Heart left ventricle (tissue), 16 donors: ENCODE results near the gene DCAF10. TPM values are rescaled to one million over a fixed set of nuclear protein-coding genes. Genes with fewer than 3 reads are reported as not detected.
"Not testable (repeated sequence)": the region's sequence is repeated elsewhere in the genome, so short reads cannot be mapped to it uniquely, and the experiment has no call there.

Source experiments
- ATAC-seq, 4 donors: fragments of 200-7000 bp; cut with Tn5 transposase; one replicate each; pipeline ENCODE4 v1.9.1; 2020 to 2022; ENCODE audit warnings: moderate library complexity in 4 of 4, mild to moderate bottlenecking in 3 of 4, moderate number of reproducible peaks in 1 of 4
- DNase-seq, 5 donors: peaks; one replicate each; pipeline ENCODE4 v3.0.0-alpha.2; 2020
- H3K27ac ChIP-seq, 12 donors: fragments of 200-600 bp; sonication (generic) in 4 of 12; one replicate each; pipeline versions ENCODE4 v1.5.0 to v1.8.0; 2016 to 2022; ENCODE audit warnings: mild to moderate bottlenecking in 2 of 12
- H3K27me3 ChIP-seq, 9 donors: fragments of 200-600 bp; sonication (generic) in 2 of 9; one replicate each; pipeline versions ENCODE4 v1.5.1 to v1.8.0; 2016 to 2022; ENCODE audit warnings: mild to moderate bottlenecking in 3 of 9
- H3K36me3 ChIP-seq, 9 donors: fragments of 200-600 bp; sonication (generic) in 2 of 9; one replicate each; pipeline versions ENCODE4 v1.5.0 to v1.8.0; 2018 to 2022; ENCODE audit warnings: mild to moderate bottlenecking in 2 of 9
- H3K4me1 ChIP-seq, 12 donors: fragments of 200-600 bp; sonication (generic) in 4 of 12; one replicate each; pipeline versions ENCODE4 v1.5.0 to v1.8.0; 2016 to 2022; ENCODE audit warnings: mild to moderate bottlenecking in 3 of 12
- H3K4me3 ChIP-seq, 12 donors: fragments of 200-600 bp; sonication (generic) in 4 of 12; one replicate each; pipeline versions ENCODE4 v1.5.0 to v1.8.0; 2017 to 2022; ENCODE audit warnings: mild to moderate bottlenecking in 9 of 12, moderate library complexity in 4 of 12
- H3K9me3 ChIP-seq, 12 donors: fragments of 200-600 bp; sonication (generic) in 4 of 12; one replicate each; pipeline versions ENCODE4 v1.5.0 to v1.8.0; 2016 to 2022; ENCODE audit warnings: mild to moderate bottlenecking in 1 of 12
- CTCF ChIP-seq, 12 donors: fragments of 200-600 bp; sonication (generic) in 4 of 12; IDR thresholded peaks; one replicate each; pipeline versions ENCODE4 v1.5.0 to v1.8.0; 2018 to 2022; ENCODE audit warnings: antibody characterized with exemption in 12 of 12, mild to moderate bottlenecking in 5 of 12
- POLR2A ChIP-seq, 2 donors: fragments of 450-650 bp; IDR thresholded peaks; one replicate each; pipeline ENCODE4 v1.6.1; 2017; ENCODE audit warnings: antibody characterized with exemption in 2 of 2, mild to moderate bottlenecking in 2 of 2, moderate library complexity in 2 of 2
- WGBS, 4 donors: extraction: QIAGEN DNeasy Blood & Tissue Kit in 2 of 4; methylation state at CpG; one replicate each; pipeline versions ENCODE4 v1.1.5 to v1.1.7; 2013 to 2018; 5-methylcytosine and 5-hydroxymethylcytosine counted together
- intact Hi-C, 10 donors: fragments of 100-400 bp; cut with DNase I; formaldehyde crosslinking; loops; one replicate each; pipeline versions ENCODE4 v1.11.1 to v1.14.2; 2022
- polyA plus RNA-seq, 2 donors: library from polyadenylated mRNA; stranded (reverse); fragments of 200-250 nt; gene quantifications; one replicate each; pipeline ENCODE4 v1.2.3, GENCODE V29; 2013
- total RNA-seq, 9 donors: library from RNA; depleted of rRNA in 2 of 9; stranded (reverse); fragments of >200 nt in 2 of 9; fragmentation: NEBNext Ultra II Directional in 3 of 9; extraction: Animal tissue kit (Norgen Biotek cat#: 25700) in 3 of 9; gene quantifications; one replicate each; pipeline versions ENCODE4 v1.1.0 to v1.2.4, GENCODE V29; 2016 to 2023
- donor health status: ischemic (EF 13 %, LVEDD 7.1; RV severe dilation, severe dysfunction).
- donor health status: healthy with polysubstance abuse.
- donor health status: DM: no; HTN: yes; CAD: no.
- donor health status: DM: no; HTN: no; CAD: no.
- donor health status: ischemic (EF 25% LVEDD 6.9; RV normal size, moderate dysfunction).
- donor health status: ischemic (EF 25% LVEDD 5.7; RV mildly dilated, moderate dysfunction).
- donor health status: healthy.
- donor health status: DM: yes; HTN: yes; CAD: no.
- donor health status: ischemic (EF 35%, LVEDD 5.7; RV mildly dilated, moderate dysfunction).
- donor health status: nonischemic (EF 11% LVEDD 7.7; RV severe dilation, severe dysfunction).
- donor health status: DM: yes; HTN: yes; CAD: no.
- donor health status: PGD.
- donor health status: ischemic (EF 29% LVEDD 5.4; RV normal size, mild dysfunction).
- donor health status: nonischemic (EF 23%, LVEDD 6.1; RV moderate dilation, normal function).

Gene DCAF10
- total and polyA plus RNA-seq, 11 donors, result 5.0 to 24.3 (median 19.8) TPM

DNA sequence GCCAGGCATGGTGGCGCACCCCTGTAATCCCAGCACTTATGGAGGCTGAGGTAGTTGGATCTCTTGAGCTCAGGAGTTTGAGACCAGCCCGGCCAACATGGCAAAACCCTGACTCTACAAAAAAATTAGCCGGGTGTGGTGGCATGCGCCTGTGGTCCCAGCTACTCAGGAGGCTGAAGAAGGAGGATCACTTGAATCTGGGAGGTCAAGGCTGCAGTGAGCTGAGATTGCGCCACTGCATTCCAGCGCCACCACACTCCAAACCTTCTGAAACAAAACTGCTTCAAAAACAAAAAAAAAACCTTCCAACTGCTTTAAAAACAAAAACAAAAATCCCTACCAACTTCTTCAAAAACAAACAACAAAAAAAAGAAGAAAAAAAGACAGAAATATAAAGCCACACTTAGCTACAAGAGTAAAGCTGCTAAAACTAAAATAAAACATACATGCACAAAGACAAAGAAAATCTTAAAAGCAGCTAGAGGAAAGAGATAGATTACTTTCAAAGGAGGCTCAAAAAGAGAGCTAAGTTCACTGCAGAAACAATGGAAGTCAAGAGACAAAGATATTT, 11.4 kb downstream of the DCAF10 start:
- Histone ChIP-seq H3K4me3 (no peak overlapping the region), H3K9me3 (no peaks in the 10 kb centered on the region), H3K27me3 (no peaks in the 10 kb centered on the region), H3K4me1 (peaks cover 0 to 8% (median 0%) of the 10 kb centered on the region in 12 donors), H3K27ac (no peak overlapping the region), H3K36me3 (peaks cover 0 to 11% (median 5%) of the 10 kb centered on the region in 9 donors)
- DNase-seq (no peak), ATAC-seq (no peak)
- TF ChIP-seq POLR2A (IDR thresholded peaks at IDR 0.05) (no peak), CTCF (IDR thresholded peaks at IDR 0.05) (no peak)
- 96 to 100% (median 98%) methylated on average over 6 of the region's 6 CpGs for WGBS, 4 donors
- intact Hi-C loops, result no loop called here

DNA sequence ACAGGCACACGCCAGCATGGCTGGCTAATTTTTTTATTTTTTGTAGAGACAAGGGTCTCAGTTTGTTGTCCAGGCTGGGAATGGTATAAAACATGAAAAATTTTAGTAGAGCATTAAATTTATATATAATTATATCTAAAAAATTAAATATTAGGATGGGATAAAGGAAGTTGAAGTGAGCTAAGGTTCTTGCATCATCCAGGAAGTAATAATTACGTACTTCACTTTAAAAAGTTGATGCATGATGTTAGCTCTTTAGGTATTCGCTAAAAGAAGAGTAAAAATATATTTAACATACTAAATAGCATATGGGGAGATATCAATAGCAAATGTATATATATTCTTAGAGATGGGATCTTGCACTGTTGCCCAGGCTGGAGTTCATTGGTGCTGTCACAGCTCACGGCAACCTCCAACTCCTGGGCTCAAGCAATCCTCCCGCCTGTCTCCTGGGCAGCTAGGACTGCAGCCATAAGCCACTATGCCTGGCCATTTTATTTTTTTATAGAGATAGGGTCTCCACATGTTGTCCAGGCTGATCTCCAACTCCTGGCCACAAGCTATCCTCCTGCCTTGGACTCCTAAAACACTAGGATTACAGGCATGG, 12.3 kb downstream of the DCAF10 start:
- TF ChIP-seq POLR2A (IDR thresholded peaks at IDR 0.05), result no peak
- no peak for TF ChIP-seq CTCF (IDR thresholded peaks at IDR 0.05)
- intact Hi-C loops, result no loop called here

GRCh38 chr9:37818849-37819248, 18.3 kb downstream of the DCAF10 start:
- peaks cover 0 to 3% (median 0%) of the 10 kb centered on the region in 12 donors for H3K4me1 ChIP-seq
- TF ChIP-seq POLR2A (IDR thresholded peaks at IDR 0.05) (no peak), CTCF (IDR thresholded peaks at IDR 0.05) (no peak)
- intact Hi-C loops, result no loop called here
- H3K9me3 ChIP-seq, result no peaks in the 10 kb centered on the region
- 80 to 91% (median 89%) methylated on average over 2 of the region's 2 CpGs for WGBS, 4 donors
- H3K27me3 ChIP-seq, result no peaks in the 10 kb centered on the region
- peaks cover 0 to 48% (median 41%) of the 10 kb centered on the region in 9 donors for H3K36me3 ChIP-seq
- no peak for ATAC-seq
- H3K4me3 ChIP-seq, result no peak overlapping the region
- H3K27ac ChIP-seq, result no peak overlapping the region
- no peak for DNase-seq

More for the DNA sequence above, 12.3 kb downstream of the DCAF10 start:
- Histone ChIP-seq H3K36me3 (peaks cover 0 to 8% (median 3%) of the 10 kb centered on the region in 9 donors), H3K27ac (no peak overlapping the region), H3K9me3 (no peaks in the 10 kb centered on the region), H3K27me3 (no peaks in the 10 kb centered on the region), H3K4me3 (no peak overlapping the region), H3K4me1 (peaks cover 0 to 8% (median 0%) of the 10 kb centered on the region in 12 donors)
- DNase-seq, result no peak
- no peak for ATAC-seq
- WGBS, 4 donors, result 89 to 92% (median 91%) methylated on average over 5 of the region's 5 CpGs

DNA sequence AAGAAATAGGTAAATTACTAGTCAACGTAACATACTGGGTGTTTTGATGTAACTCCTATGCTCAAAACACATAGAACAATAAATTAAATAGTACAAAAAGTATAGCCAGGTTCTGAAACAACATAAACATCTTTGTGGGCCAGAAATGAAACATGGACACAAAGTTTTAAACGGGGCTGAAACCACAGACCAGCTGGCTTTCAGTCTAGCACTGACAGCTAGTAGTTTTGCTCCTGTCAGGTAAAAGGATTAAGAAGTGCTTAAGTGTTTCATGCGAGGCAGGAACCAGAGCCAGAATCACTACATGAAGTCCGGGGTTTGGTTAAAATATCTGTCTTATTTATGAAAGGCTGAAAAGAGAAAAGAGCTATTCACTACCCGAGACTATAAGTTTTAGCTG, 19.5 kb downstream of the DCAF10 start:
- WGBS, 4 donors, result 91 to 96% (median 94%) methylated on average over 5 of the region's 5 CpGs
- Histone ChIP-seq H3K36me3 (peaks cover 0 to 61% (median 51%) of the 10 kb centered on the region in 9 donors), H3K27me3 (no peaks in the 10 kb centered on the region), H3K27ac (no peak overlapping the region), H3K9me3 (no peaks in the 10 kb centered on the region), H3K4me3 (no peak overlapping the region), H3K4me1 (no peaks in the 10 kb centered on the region)
- TF ChIP-seq CTCF (IDR thresholded peaks at IDR 0.05) (no peak), POLR2A (IDR thresholded peaks at IDR 0.05) (no peak)
- DNase-seq, result no peak
- no peak for ATAC-seq
- intact Hi-C loops, result no loop called here

DNA sequence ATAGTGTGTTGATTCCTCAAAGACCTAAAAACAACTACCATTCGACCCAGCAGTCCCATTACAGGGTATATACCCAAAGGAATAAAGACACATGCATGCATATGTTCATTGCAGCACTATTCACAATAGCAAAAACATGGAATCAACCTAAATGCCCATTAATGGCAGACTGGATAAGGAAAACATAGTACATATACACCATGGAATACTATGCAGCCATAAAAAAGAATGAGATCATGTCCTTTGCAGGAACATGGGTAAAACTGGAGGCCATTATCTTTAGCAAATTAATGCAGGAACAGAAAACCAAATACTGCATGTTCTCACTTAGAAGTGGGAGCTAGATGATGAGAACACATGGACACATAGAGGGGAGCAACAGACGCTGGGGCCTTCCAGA, 24.6 kb downstream of the DCAF10 start:
- intact Hi-C loops, result not testable (repeated sequence)
- 93 to 97% (median 94%) methylated on average over 2 of the region's 2 CpGs for WGBS, 4 donors

More for the DNA sequence above, 24.6 kb downstream of the DCAF10 start:
- ATAC-seq, H3K4me1 ChIP-seq, H3K27ac ChIP-seq, H3K9me3 ChIP-seq, DNase-seq, H3K27me3 ChIP-seq, H3K4me3 ChIP-seq: not testable (repeated sequence)
- H3K36me3 ChIP-seq, result peaks cover 0 to 97% (median 84%) of the 10 kb centered on the region in 9 donors
